SJSA1 (cell line): ENCODE measurements around the gene BHMT2. TPM values are rescaled to one million over a fixed set of nuclear protein-coding genes. Genes with fewer than 3 reads are reported as not detected.

Experiments used
- DNase-seq, 2 experiments: peaks; one replicate each; pipeline ENCODE4 v3.0.0-alpha.2; 2015 to 2020; ENCODE audit warnings: low spot score in 2 of 2, low read depth in 1 of 2
- H3K27ac ChIP-seq: fragments of 250-450 bp; sonication (Bioruptor Pico); 2 replicates; pipeline ENCODE4 v1.5.1; 2020; ENCODE audit warnings: mild to moderate bottlenecking, moderate library complexity
- H3K27me3 ChIP-seq: fragments of 250-450 bp; sonication (Bioruptor Pico); replicated peaks from 2 replicates; pipeline ENCODE4 v1.5.1; 2020; ENCODE audit warnings: mild to moderate bottlenecking, moderate library complexity
- H3K36me3 ChIP-seq: fragments of 250-450 bp; sonication (Bioruptor Pico); 2 replicates; pipeline ENCODE4 v1.5.1; 2020; ENCODE audit warnings: mild to moderate bottlenecking
- H3K4me1 ChIP-seq: fragments of 250-450 bp; sonication (Bioruptor Pico); replicated peaks from 2 replicates; pipeline ENCODE4 v1.6.1; 2021; ENCODE audit warnings: mild to moderate bottlenecking
- H3K4me3 ChIP-seq: fragments of 250-450 bp; sonication (Bioruptor Pico); 2 replicates; pipeline ENCODE4 v1.5.1; 2020; ENCODE audit warnings: mild to moderate bottlenecking
- H3K9me3 ChIP-seq: fragments of 250-450 bp; sonication (Bioruptor Pico); replicated peaks from 2 replicates; pipeline ENCODE4 v1.5.1; 2020; ENCODE audit warnings: mild to moderate bottlenecking
- total RNA-seq: library from RNA; depleted of rRNA; stranded (reverse); fragments of >200 nt; shearing (Covaris generic); gene quantifications from 2 replicates; pipeline ENCODE4 v1.2.3, GENCODE V29; 2014

BHMT2 gene
- total RNA-seq, 1 experiment from 2014 or later: not detected

- Histone ChIP-seq H3K36me3 (no peaks in the 10 kb centered on the region), H3K27ac (no peak overlapping the region), H3K4me1 (no peaks in the 10 kb centered on the region), H3K27me3 (no peaks in the 10 kb centered on the region), H3K9me3 (no peaks in the 10 kb centered on the region), H3K4me3 (no peak overlapping the region)
- DNase-seq: no peak
Observed at GRCh38 chr5:79036769-79037168, 32.8 kb upstream of the BHMT2 start.

DNA sequence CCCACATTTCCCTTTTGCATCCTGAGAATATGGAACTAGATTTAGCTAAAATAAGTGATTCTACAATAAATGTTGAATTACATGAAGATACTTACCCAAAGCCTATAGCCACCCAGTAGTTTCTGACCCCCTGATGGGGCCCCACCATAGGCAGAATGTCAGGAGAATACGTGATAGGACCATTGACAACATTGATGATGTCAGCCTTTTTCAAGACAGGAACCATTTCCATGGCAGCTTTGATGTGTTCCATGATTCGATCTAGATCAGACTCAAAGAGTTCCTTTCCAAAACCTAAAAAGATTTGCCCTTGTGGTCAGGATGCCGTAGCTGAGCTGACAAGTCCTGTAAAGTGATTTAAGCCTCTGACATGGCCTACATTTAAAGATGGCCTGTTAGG is 27.4 kb upstream of the BHMT2 start:
- Histone ChIP-seq H3K9me3 (no peaks in the 10 kb centered on the region), H3K4me1 (no peaks in the 10 kb centered on the region), H3K36me3 (no peaks in the 10 kb centered on the region), H3K27me3 (no peaks in the 10 kb centered on the region; the same call in 1 of the 2 replicates), H3K4me3 (no peak overlapping the region), H3K27ac (no peak overlapping the region)
- no peak for DNase-seq

DNA sequence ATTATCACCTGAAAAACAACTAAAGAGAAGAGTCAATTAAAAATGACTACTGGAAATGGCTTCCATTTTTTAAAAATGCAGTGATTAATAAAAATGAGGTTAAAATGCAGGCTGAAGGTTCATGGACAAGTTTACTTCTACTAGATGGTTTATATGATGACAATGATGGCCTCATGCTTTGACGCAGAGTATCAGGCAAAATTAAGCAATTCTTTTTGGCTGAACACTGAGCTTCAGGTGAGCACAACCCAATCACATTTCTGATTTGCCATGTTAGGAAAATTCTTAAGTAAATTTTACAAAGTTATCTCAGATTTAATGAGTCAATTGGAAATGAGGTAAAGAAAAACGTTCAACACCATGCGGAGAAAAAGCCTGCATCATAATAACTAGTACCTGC is 22.4 kb upstream of the BHMT2 start:
- no peaks in the 10 kb centered on the region; the same call in 1 of the 2 replicates for H3K27me3 ChIP-seq
- no peaks in the 10 kb centered on the region for H3K4me1 ChIP-seq
- no peak for DNase-seq
- no peak overlapping the region for H3K27ac ChIP-seq
- H3K4me3 ChIP-seq: no peak overlapping the region
- peaks cover 4% of the 10 kb centered on the region; the same call in 1 of the 2 replicates for H3K9me3 ChIP-seq
- no peaks in the 10 kb centered on the region for H3K36me3 ChIP-seq

- no peak overlapping the region for H3K4me3 ChIP-seq
- H3K27me3 ChIP-seq: no peaks in the 10 kb centered on the region; the same call in 1 of the 2 replicates
- no peak for DNase-seq
- no peaks in the 10 kb centered on the region for H3K36me3 ChIP-seq
- H3K27ac ChIP-seq: no peak overlapping the region
- H3K9me3 ChIP-seq: peaks cover 4% of the 10 kb centered on the region; the same call in 1 of the 2 replicates
- H3K4me1 ChIP-seq: no peaks in the 10 kb centered on the region
Observed at GRCh38 chr5:79048437-79048836, 21.1 kb upstream of the BHMT2 start.

- DNase-seq: no peak
- Histone ChIP-seq H3K9me3 (peaks cover 4% of the 10 kb centered on the region; the same call in 1 of the 2 replicates), H3K27ac (no peak overlapping the region), H3K36me3 (no peaks in the 10 kb centered on the region), H3K4me1 (no peaks in the 10 kb centered on the region), H3K27me3 (no peaks in the 10 kb centered on the region; the same call in 1 of the 2 replicates), H3K4me3 (no peak overlapping the region)
Observed at GRCh38 chr5:79050498-79050897, 19.1 kb upstream of the BHMT2 start.

DNA sequence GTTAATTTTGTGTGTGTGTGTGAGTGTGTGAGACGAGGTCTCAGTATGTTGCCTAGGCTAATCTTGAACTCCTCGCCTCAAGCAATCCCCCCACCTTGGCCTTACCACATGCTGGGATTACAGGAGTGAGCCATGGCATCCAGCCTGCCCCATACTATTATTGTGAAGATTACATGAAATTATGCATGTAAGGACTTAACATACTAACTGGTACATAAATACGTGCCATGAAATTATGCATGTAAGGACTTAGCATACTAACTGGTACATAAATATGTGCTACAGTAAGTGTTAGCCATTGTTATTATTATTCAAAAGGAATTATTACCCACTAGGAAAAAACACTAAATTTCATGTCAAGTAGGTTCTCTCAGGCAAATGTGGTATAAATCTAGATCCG is 16.2 kb upstream of the BHMT2 start:
- no peaks in the 10 kb centered on the region for H3K4me1 ChIP-seq
- H3K27ac ChIP-seq: no peak overlapping the region
- no peak overlapping the region for H3K4me3 ChIP-seq
- no peak for DNase-seq
- no peaks in the 10 kb centered on the region for H3K36me3 ChIP-seq
- H3K27me3 ChIP-seq: no peaks in the 10 kb centered on the region
- H3K9me3 ChIP-seq: peaks cover 4% of the 10 kb centered on the region; the same call in 1 of the 2 replicates

DNA sequence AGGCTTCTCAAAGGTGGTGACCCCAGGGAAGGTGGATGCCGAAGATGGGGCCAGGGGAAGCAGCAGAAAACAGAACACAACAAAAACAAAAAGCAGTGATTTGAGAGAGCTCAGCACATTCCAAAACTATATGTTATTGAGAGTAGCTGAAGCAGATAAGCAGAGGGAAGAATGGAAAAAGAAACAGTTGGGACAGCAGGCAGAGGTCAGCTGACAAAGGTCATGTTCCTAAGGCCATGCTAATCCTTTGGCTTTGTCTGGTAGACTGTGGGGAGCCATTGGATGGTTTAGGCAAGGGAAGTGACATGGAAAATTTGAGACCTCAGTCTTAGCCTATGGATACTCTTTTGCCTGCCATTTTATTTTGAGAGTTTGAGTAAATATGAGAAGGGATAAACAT is 14.6 kb upstream of the BHMT2 start:
- peaks cover 4% of the 10 kb centered on the region; the same call in 1 of the 2 replicates for H3K9me3 ChIP-seq
- no peaks in the 10 kb centered on the region for H3K4me1 ChIP-seq
- H3K27me3 ChIP-seq: no peaks in the 10 kb centered on the region
- no peak overlapping the region for H3K27ac ChIP-seq
- H3K36me3 ChIP-seq: no peaks in the 10 kb centered on the region
- no peak for DNase-seq
- H3K4me3 ChIP-seq: no peak overlapping the region

DNA sequence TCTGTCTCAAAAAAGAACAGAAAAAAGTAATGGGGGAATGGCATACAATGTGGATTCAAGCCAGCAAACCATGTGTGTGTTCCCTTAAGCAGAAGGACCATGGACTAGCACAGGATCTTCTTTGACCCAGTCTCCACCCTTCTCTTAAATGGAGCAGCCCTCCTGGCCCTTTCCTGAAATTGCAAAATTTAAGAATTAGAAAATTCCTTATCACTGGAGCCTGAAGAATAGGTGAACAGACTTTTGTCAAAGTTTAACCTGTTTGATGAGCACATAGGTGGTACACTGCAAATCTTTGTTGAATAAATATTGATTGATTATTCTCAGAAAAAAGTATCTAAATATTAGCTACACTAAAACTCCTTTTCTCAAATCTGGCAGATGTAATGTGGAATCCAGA is 12.7 kb upstream of the BHMT2 start:
- no peaks in the 10 kb centered on the region for H3K4me1 ChIP-seq
- no peak for DNase-seq
- H3K36me3 ChIP-seq: no peaks in the 10 kb centered on the region
- no peaks in the 10 kb centered on the region for H3K27me3 ChIP-seq
- H3K9me3 ChIP-seq: peaks cover 3% of the 10 kb centered on the region; the same call in 1 of the 2 replicates
- no peak overlapping the region for H3K4me3 ChIP-seq
- no peak overlapping the region for H3K27ac ChIP-seq

DNA sequence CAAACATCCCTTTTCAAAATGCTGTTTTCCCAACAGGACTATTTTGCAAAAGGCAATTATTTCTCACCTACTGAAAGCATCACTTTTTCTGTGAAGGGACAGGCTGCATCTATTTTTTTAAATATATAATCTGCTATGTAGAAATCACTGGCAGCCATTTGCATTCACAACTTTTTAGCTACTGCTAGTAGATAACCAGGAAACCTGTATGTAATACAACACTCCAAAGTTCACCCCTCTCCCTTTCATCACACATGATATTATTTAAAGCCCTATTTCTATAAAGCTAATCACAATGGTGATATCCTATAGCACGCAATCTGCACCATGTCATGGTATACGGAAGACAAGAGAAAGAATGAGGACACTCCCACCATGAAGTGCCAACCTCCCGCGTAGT is 9.9 kb upstream of the BHMT2 start:
- Histone ChIP-seq H3K9me3 (no peaks in the 10 kb centered on the region), H3K36me3 (no peaks in the 10 kb centered on the region)

GRCh38 chr5:79062436-79062835 is 7.1 kb upstream of the BHMT2 start:
- no peak overlapping the region for H3K27ac ChIP-seq
- DNase-seq: no peak
- no peaks in the 10 kb centered on the region for H3K9me3 ChIP-seq
- H3K4me3 ChIP-seq: no peak overlapping the region
- H3K36me3 ChIP-seq: no peaks in the 10 kb centered on the region
- H3K27me3 ChIP-seq: no peaks in the 10 kb centered on the region
- H3K4me1 ChIP-seq: no peaks in the 10 kb centered on the region

More for the DNA sequence above, 9.9 kb upstream of the BHMT2 start:
- Histone ChIP-seq H3K4me1 (no peaks in the 10 kb centered on the region), H3K27ac (no peak overlapping the region), H3K27me3 (no peaks in the 10 kb centered on the region), H3K4me3 (no peak overlapping the region)
- DNase-seq: no peak

DNA sequence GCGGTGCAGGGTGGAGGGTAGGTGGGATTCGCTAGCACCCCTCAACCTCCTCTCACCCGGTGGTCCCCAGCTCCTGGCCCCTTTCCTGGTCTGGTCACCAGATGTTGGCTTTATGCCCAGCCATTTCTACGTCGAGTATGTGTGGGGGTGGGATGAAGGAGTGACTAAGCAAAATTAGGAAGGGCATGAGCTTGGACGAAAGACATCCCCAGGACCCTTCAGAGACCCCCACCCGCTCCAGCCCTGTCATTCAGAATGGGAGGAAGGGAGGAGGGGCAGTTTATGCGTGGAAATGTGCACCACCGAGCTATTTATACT is 742 bp downstream of the BHMT2 start:
- Histone ChIP-seq H3K27ac (no peak overlapping the region), H3K27me3 (no peaks in the 10 kb centered on the region), H3K36me3 (no peaks in the 10 kb centered on the region), H3K9me3 (no peaks in the 10 kb centered on the region), H3K4me1 (0 out of 2 replicates have a peak, but pooled peaks cover 7% of the 10 kb centered on the region), H3K4me3 (no peak overlapping the region)
- DNase-seq: no peak

GRCh38 chr5:79074641-79075040 is 5.1 kb downstream of the BHMT2 start:
- 0 out of 2 replicates have a peak, but pooled peaks cover 7% of the 10 kb centered on the region for H3K4me1 ChIP-seq
- no peak overlapping the region for H3K4me3 ChIP-seq
- no peaks in the 10 kb centered on the region for H3K27me3 ChIP-seq
- no peak overlapping the region for H3K27ac ChIP-seq
- peak in 1 of 2 experiments; percentile 17 for DNase-seq
- H3K9me3 ChIP-seq: no peaks in the 10 kb centered on the region
- no peaks in the 10 kb centered on the region for H3K36me3 ChIP-seq

DNA sequence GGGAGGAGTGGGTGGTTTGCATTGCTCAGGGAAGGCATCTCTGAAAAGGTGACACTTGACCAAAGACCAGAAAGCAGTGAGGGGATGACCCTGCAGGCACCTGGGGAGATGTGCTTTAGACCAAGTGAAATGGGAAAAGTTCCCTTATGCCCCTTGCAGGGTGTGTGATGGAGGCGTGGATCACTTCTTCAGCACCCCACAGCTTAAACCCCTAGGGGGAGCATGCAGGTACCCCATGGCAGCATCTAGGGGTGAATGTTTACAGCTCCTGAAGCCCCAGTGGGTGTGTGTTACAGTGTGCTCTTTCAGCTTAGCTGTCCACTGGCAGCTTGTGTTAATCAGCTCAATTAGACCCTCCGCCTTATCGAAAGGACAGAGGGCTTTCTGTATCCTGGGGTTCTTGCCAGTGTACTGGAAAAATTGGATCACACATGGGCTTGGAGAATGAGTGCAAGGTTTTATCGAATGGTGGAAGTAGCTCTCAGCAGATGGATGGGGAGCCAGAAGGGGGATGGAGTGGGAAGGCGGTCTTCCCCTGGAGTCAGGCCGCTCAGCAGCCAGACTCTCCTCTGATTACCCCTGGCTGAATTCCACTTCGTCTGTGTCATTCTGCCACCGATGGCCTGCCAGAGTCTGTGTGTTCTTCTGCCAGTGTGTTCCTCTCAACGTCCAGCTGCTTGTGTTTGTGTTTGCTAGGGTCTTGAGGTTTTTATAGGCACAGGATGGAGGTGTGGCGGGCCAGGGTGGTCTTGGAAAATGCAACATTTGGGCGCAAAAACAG is 6.3 kb downstream of the BHMT2 start:
- 0 out of 2 replicates have a peak, but pooled peaks cover 4% of the 10 kb centered on the region for H3K4me1 ChIP-seq
- DNase-seq: no peak

DNA sequence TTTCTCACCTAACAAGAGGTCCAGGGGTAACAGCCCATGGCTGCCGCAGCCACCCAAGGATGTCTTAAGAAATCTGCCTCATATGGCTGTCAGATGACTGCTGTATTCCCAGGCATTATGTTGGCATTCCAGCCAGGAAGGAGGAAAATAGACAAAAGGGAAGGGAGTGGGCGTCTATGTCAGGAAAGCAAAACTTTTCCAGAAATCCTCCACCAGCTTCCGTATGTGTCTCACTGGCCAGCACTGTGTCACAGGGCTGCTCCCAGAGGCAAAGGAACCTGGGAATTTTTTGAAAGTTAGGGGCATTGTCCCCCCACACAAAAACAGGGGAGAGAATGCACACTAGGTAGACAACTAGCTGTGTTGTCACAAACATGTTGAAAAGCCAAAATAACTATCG is 7.3 kb downstream of the BHMT2 start:
- H3K9me3 ChIP-seq: no peaks in the 10 kb centered on the region
- H3K27me3 ChIP-seq: no peaks in the 10 kb centered on the region
- no peaks in the 10 kb centered on the region for H3K36me3 ChIP-seq
- H3K4me1 ChIP-seq: 0 out of 2 replicates have a peak, but pooled peaks cover 4% of the 10 kb centered on the region
- DNase-seq: no peak
- H3K4me3 ChIP-seq: no peak overlapping the region
- no peak overlapping the region for H3K27ac ChIP-seq

More for the DNA sequence above, 6.3 kb downstream of the BHMT2 start:
- Histone ChIP-seq H3K27me3 (no peaks in the 10 kb centered on the region), H3K36me3 (no peaks in the 10 kb centered on the region), H3K4me3 (no peak overlapping the region), H3K27ac (no peak overlapping the region), H3K9me3 (no peaks in the 10 kb centered on the region)
